Skeletal muscle satellite cell (primary cell): Measurements from ENCODE around the gene CDC37L1.

Source experiments
- H3K27me3 ChIP-seq: 2 replicates; pipeline ENCODE4 v1.7.0; 2013; ENCODE audit warnings: low read length; ENCODE audit not compliant: control insufficient read depth, insufficient read depth
- H3K36me3 ChIP-seq: 2 replicates; pipeline ENCODE4 v1.7.0; 2013; ENCODE audit warnings: mild to moderate bottlenecking, control low read depth, low read length; ENCODE audit not compliant: insufficient read depth
- H3K4me1 ChIP-seq: 2 replicates; pipeline ENCODE4 v1.7.0; 2013; ENCODE audit warnings: low read length; ENCODE audit not compliant: control insufficient read depth, insufficient read depth
- H3K4me2 ChIP-seq: 2 replicates; pipeline ENCODE4 v1.7.0; 2013; ENCODE audit warnings: mild to moderate bottlenecking, low read length
- H3K4me3 ChIP-seq: 2 replicates; pipeline ENCODE4 v1.7.0; 2013; ENCODE audit warnings: low read length
- H3K9ac ChIP-seq: 2 replicates; pipeline ENCODE4 v1.7.0; 2013; ENCODE audit warnings: mild to moderate bottlenecking, low read depth, low read length, moderate library complexity
- H3K9me3 ChIP-seq: replicated peaks from 2 replicates; pipeline ENCODE4 v1.7.0; 2013; ENCODE audit warnings: mild to moderate bottlenecking, control low read depth, low read length

The CDC37L1 gene

GRCh38 chr9:4717815-4718214 lies 38.4 kb downstream of the CDC37L1 start:
- Histone ChIP-seq H3K4me2 (no peak overlapping the region), H3K4me3 (no peak overlapping the region), H3K27me3 (no peaks in the 10 kb centered on the region), H3K9me3 (no peaks in the 10 kb centered on the region), H3K9ac (no peak overlapping the region), H3K4me1 (no peaks in the 10 kb centered on the region), H3K36me3 (peaks cover 30% of the 10 kb centered on the region)

- Histone ChIP-seq H3K4me2 (no peak overlapping the region), H3K36me3 (peaks cover 27% of the 10 kb centered on the region), H3K9me3 (no peaks in the 10 kb centered on the region), H3K9ac (no peak overlapping the region), H3K4me1 (no peaks in the 10 kb centered on the region), H3K4me3 (no peak overlapping the region), H3K27me3 (no peaks in the 10 kb centered on the region)
Measured at GRCh38 chr9:4718911-4719310, 39.5 kb downstream of the CDC37L1 start.

GRCh38 chr9:4721736-4722135 lies 42.4 kb downstream of the CDC37L1 start:
- no peaks in the 10 kb centered on the region for H3K27me3 ChIP-seq
- peaks cover 27% of the 10 kb centered on the region for H3K36me3 ChIP-seq

GRCh38 chr9:4725706-4726442 lies 46.5 kb downstream of the CDC37L1 start:
- Histone ChIP-seq H3K4me1 (no peaks in the 10 kb centered on the region), H3K36me3 (peaks cover 7% of the 10 kb centered on the region), H3K9ac (no peak overlapping the region), H3K4me2 (no peak overlapping the region), H3K9me3 (no peaks in the 10 kb centered on the region), H3K4me3 (no peak overlapping the region), H3K27me3 (no peaks in the 10 kb centered on the region)

More at GRCh38 chr9:4721736-4722135, 42.4 kb downstream of the CDC37L1 start:
- H3K9ac ChIP-seq: no peak overlapping the region
- no peak overlapping the region for H3K4me2 ChIP-seq
- H3K4me1 ChIP-seq: no peaks in the 10 kb centered on the region
- H3K4me3 ChIP-seq: no peak overlapping the region
- no peaks in the 10 kb centered on the region for H3K9me3 ChIP-seq

- Histone ChIP-seq H3K36me3 (peaks cover 3% of the 10 kb centered on the region), H3K4me1 (no peaks in the 10 kb centered on the region), H3K4me3 (no peak overlapping the region), H3K27me3 (no peaks in the 10 kb centered on the region), H3K9me3 (no peaks in the 10 kb centered on the region), H3K4me2 (no peak overlapping the region), H3K9ac (no peak overlapping the region)
Measured at GRCh38 chr9:4727593-4727992, 48.2 kb downstream of the CDC37L1 start.

- H3K36me3 ChIP-seq: no peaks in the 10 kb centered on the region
- H3K27me3 ChIP-seq: no peaks in the 10 kb centered on the region
- no peak overlapping the region for H3K4me3 ChIP-seq
- no peaks in the 10 kb centered on the region for H3K4me1 ChIP-seq
- no peaks in the 10 kb centered on the region for H3K9me3 ChIP-seq
- no peak overlapping the region for H3K4me2 ChIP-seq
- no peak overlapping the region for H3K9ac ChIP-seq
Measured at GRCh38 chr9:4732890-4733289, 53.5 kb downstream of the CDC37L1 start.

- no peaks in the 10 kb centered on the region for H3K36me3 ChIP-seq
- H3K27me3 ChIP-seq: no peaks in the 10 kb centered on the region
- no peak overlapping the region for H3K4me2 ChIP-seq
- no peak overlapping the region for H3K9ac ChIP-seq
- H3K4me1 ChIP-seq: peaks cover 4% of the 10 kb centered on the region
- H3K9me3 ChIP-seq: no peaks in the 10 kb centered on the region
- no peak overlapping the region for H3K4me3 ChIP-seq
Measured at GRCh38 chr9:4734150-4734549, 54.8 kb downstream of the CDC37L1 start.

GRCh38 chr9:4738866-4739586 lies 59.7 kb downstream of the CDC37L1 start:
- no peaks in the 10 kb centered on the region for H3K27me3 ChIP-seq
- peaks cover 23% of the 10 kb centered on the region for H3K4me1 ChIP-seq
- H3K9me3 ChIP-seq: no peaks in the 10 kb centered on the region
- H3K9ac ChIP-seq: peak overlapping the region; percentile 92
- peak overlapping the region; percentile 92 for H3K4me2 ChIP-seq
- no peaks in the 10 kb centered on the region for H3K36me3 ChIP-seq
- peak overlapping the region; percentile 95 for H3K4me3 ChIP-seq

GRCh38 chr9:4739587-4740387 lies 60.4 kb downstream of the CDC37L1 start:
- H3K9ac ChIP-seq: peak overlapping the region; percentile 92
- H3K36me3 ChIP-seq: no peaks in the 10 kb centered on the region
- peak overlapping the region; percentile 95 for H3K4me3 ChIP-seq
- no peaks in the 10 kb centered on the region for H3K27me3 ChIP-seq
- no peaks in the 10 kb centered on the region for H3K9me3 ChIP-seq
- peaks cover 23% of the 10 kb centered on the region for H3K4me1 ChIP-seq
- peak overlapping the region; percentile 92 for H3K4me2 ChIP-seq

GRCh38 chr9:4740388-4740637 lies 60.9 kb downstream of the CDC37L1 start:
- Histone ChIP-seq H3K4me3 (peak overlapping the region; percentile 95), H3K9ac (peak overlapping the region; percentile 92), H3K36me3 (no peaks in the 10 kb centered on the region), H3K4me2 (peak overlapping the region; percentile 92), H3K4me1 (peaks cover 23% of the 10 kb centered on the region), H3K27me3 (no peaks in the 10 kb centered on the region), H3K9me3 (no peaks in the 10 kb centered on the region)

- Histone ChIP-seq H3K4me1 (peaks cover 23% of the 10 kb centered on the region), H3K9me3 (no peaks in the 10 kb centered on the region), H3K4me2 (peak within 1 kb of the TSS; percentile 92)
Measured at GRCh38 chr9:4740638-4741364, 61.4 kb downstream of the CDC37L1 start, which contains the start of gene AK3. Gene AK3 (minus strand): TSS chr9:4741202. CDS start chr9:4741087, 115 bp downstream.

More at GRCh38 chr9:4740638-4741364, 61.4 kb downstream of the CDC37L1 start, which contains the start of gene AK3:
- H3K9ac ChIP-seq: peak within 1 kb of the TSS; percentile 92
- peak within 1 kb of the TSS; percentile 95 for H3K4me3 ChIP-seq
- no peaks in the 10 kb centered on the region for H3K36me3 ChIP-seq
- no peaks in the 10 kb centered on the region for H3K27me3 ChIP-seq
